NT2/D1 (cell line): ENCODE measurements around the gene SP2.

Experiments used
- YY1 ChIP-seq: IDR thresholded peaks from 2 replicates; pipeline ENCODE4 v1.6.1; 2011; ENCODE audit not compliant: insufficient read length, insufficient read depth
- ZNF274 ChIP-seq: IDR thresholded peaks from 2 replicates; pipeline ENCODE4 v1.6.1; 2011; ENCODE audit warnings: mild to moderate bottlenecking, low read depth, low read length

- TF ChIP-seq YY1 (no peak), ZNF274 (no peak)
These were observed 11.7 kb upstream of the SP2 start for GRCh38 chr17:47884427-47884740.
